HL-60 (cell line): ENCODE measurements around the gene PIP4K2A.

Source experiments
- DNase-seq, 2 experiments: peaks; one replicate each; pipeline ENCODE4 v3.0.0-alpha.2; 2010 to 2020; ENCODE audit warnings: low read depth in 1 of 2, low spot score in 1 of 2
- H3K27ac ChIP-seq: fragments of 250-450 bp; sonication (Bioruptor Pico); replicated peaks from 2 replicates; pipeline ENCODE4 v1.5.1; 2020; ENCODE audit warnings: mild to moderate bottlenecking, moderate library complexity
- H3K27me3 ChIP-seq: fragments of 250-450 bp; sonication (Bioruptor Pico); 2 replicates; pipeline ENCODE4 v1.5.1; 2021; ENCODE audit warnings: mild to moderate bottlenecking, moderate library complexity; ENCODE audit not compliant: insufficient read depth, poor library complexity, severe bottlenecking
- H3K4me3 ChIP-seq: replicated peaks from 2 replicates; pipeline ENCODE4 v1.5.1; 2011; ENCODE audit warnings: mild to moderate bottlenecking, control low read depth, low read length; ENCODE audit not compliant: insufficient read depth
- CTCF ChIP-seq: IDR thresholded peaks from one replicate; pipeline ENCODE4 v1.5.1; 2011; ENCODE audit warnings: low read length, control low read depth, inconsistent platforms; ENCODE audit not compliant: insufficient read depth
- GABPA ChIP-seq: IDR thresholded peaks from 2 replicates; pipeline ENCODE4 v1.6.1; 2012; ENCODE audit warnings: low read depth
- POLR2AphosphoS5 ChIP-seq: IDR thresholded peaks from 2 replicates; pipeline ENCODE4 v1.6.1; 2012; ENCODE audit warnings: low read depth
- REST ChIP-seq: IDR thresholded peaks from 2 replicates; pipeline ENCODE4 v1.6.1; 2012; ENCODE audit warnings: low read depth; ENCODE audit not compliant: insufficient replicate concordance
- SPI1 ChIP-seq: IDR thresholded peaks from 2 replicates; pipeline ENCODE4 v1.6.1; 2012; ENCODE audit warnings: low read depth, mild to moderate bottlenecking, borderline replicate concordance

PIP4K2A gene

GRCh38 chr10:22683140-22683389 lies 31.3 kb downstream of the PIP4K2A start:
- Histone ChIP-seq H3K27ac (no peak overlapping the region), H3K4me3 (no peak overlapping the region), H3K27me3 (no peaks in the 10 kb centered on the region)
- no peak for DNase-seq
- TF ChIP-seq GABPA (no peak), CTCF (no peak), POLR2AphosphoS5 (no peak), SPI1 (no peak), REST (no peak)

GRCh38 chr10:22682237-22683139 lies 31.9 kb downstream of the PIP4K2A start:
- TF ChIP-seq SPI1, result no peak
- TF ChIP-seq GABPA, result no peak
- no peak for TF ChIP-seq CTCF
- TF ChIP-seq POLR2AphosphoS5, result no peak
- no peak for TF ChIP-seq REST
- H3K27me3 ChIP-seq, result no peaks in the 10 kb centered on the region
- H3K4me3 ChIP-seq, result no peak overlapping the region
- DNase-seq, result no peak
- H3K27ac ChIP-seq, result no peak overlapping the region

GRCh38 chr10:22681783-22682183 lies 32.6 kb downstream of the PIP4K2A start:
- H3K4me3 ChIP-seq, result no peak overlapping the region
- no peak for TF ChIP-seq CTCF
- TF ChIP-seq SPI1, result no peak
- no peak for TF ChIP-seq POLR2AphosphoS5
- TF ChIP-seq GABPA, result no peak
- TF ChIP-seq REST, result no peak
- H3K27ac ChIP-seq, result no peak overlapping the region
- H3K27me3 ChIP-seq, result no peaks in the 10 kb centered on the region
- no peak for DNase-seq
